OCI-LY7 (cell line): ENCODE data around the gene SOX14. TPM values are rescaled to one million over a fixed set of nuclear protein-coding genes. Genes with fewer than 3 reads are reported as not detected.

Experiments
- BruUV-seq: library from RNA; stranded (reverse); fragments of 400-500 nt; replicated peaks from 2 replicates; lab custom pipeline; 2021; lab: Mats Ljungman, UMichigan
- CTCF ChIA-PET: fragments of 300-600 bp; sonication (Branson Sonifier 250); formaldehyde crosslinking; loops from one replicate; lab custom pipeline; 2022; ENCODE audit warnings: antibody characterized with exemption; ENCODE audit not compliant: unreplicated experiment; lab: Charles Lee
- POLR2A ChIA-PET: fragments of 300-600 bp; sonication (Branson Sonifier 250); formaldehyde crosslinking; loops from one replicate; lab custom pipeline; 2022; ENCODE audit warnings: antibody characterized with exemption; lab: Charles Lee
- DNase-seq: peaks from one replicate; pipeline ENCODE4 v3.0.0-alpha.2; 2015; ENCODE audit warnings: low spot score
- H2AFZ ChIP-seq: fragments of 200-600 bp; sonication (generic), shearing (Covaris generic); 2 replicates; pipeline ENCODE4 v1.6.1; 2014; ENCODE audit warnings: mild to moderate bottlenecking, antibody characterized with exemption, low read length, moderate library complexity
- H3K27ac ChIP-seq: fragments of 200-600 bp; sonication (generic); 2 replicates; pipeline ENCODE4 v1.5.1; 2014; ENCODE audit warnings: mixed run types, low read depth, mild to moderate bottlenecking, moderate library complexity, low read length, inconsistent platforms; ENCODE audit not compliant: poor library complexity, severe bottlenecking
- H3K36me3 ChIP-seq: fragments of 200-600 bp; sonication (generic); 2 replicates; pipeline ENCODE4 v1.6.1; 2014; ENCODE audit warnings: mild to moderate bottlenecking, antibody characterized with exemption, low read length, moderate library complexity, mixed read lengths; ENCODE audit not compliant: insufficient read depth
- H3K4me1 ChIP-seq: fragments of 200-600 bp; sonication (generic); 2 replicates; pipeline ENCODE4 v1.5.1; 2014; ENCODE audit warnings: mild to moderate bottlenecking, low read length; ENCODE audit not compliant: insufficient read depth, poor library complexity, severe bottlenecking
- H3K4me2 ChIP-seq: fragments of 200-600 bp; sonication (generic); 2 replicates; pipeline ENCODE4 v1.6.1; 2014; ENCODE audit warnings: mild to moderate bottlenecking, low read length
- H3K4me3 ChIP-seq: fragments of 200-600 bp; sonication (generic); 2 replicates; pipeline ENCODE4 v1.5.1; 2014; ENCODE audit warnings: mild to moderate bottlenecking, low read depth, low read length; ENCODE audit not compliant: poor library complexity, severe bottlenecking
- H3K79me2 ChIP-seq: fragments of 200-600 bp; sonication (generic); 2 replicates; pipeline ENCODE4 v1.6.1; 2016; ENCODE audit warnings: low read depth, mild to moderate bottlenecking, low read length, moderate library complexity, mixed read lengths; ENCODE audit not compliant: insufficient read depth
- H3K9me2 ChIP-seq: fragments of 200-600 bp; sonication (generic); 2 replicates; pipeline ENCODE4 v1.6.1; 2016; ENCODE audit warnings: mild to moderate bottlenecking, low read length, mixed read lengths; ENCODE audit not compliant: insufficient read depth
- H3K9me3 ChIP-seq: fragments of 200-600 bp; sonication (generic); 2 replicates; pipeline ENCODE4 v1.6.1; 2014; ENCODE audit warnings: mild to moderate bottlenecking, mixed run types, low read length, mixed read lengths
- H4K20me1 ChIP-seq: fragments of 200-600 bp; sonication (generic); 2 replicates; pipeline ENCODE4 v1.6.1; 2014; ENCODE audit warnings: mild to moderate bottlenecking, antibody characterized with exemption, low read length, moderate library complexity, mixed read lengths; ENCODE audit not compliant: insufficient read depth
- CTCF ChIP-seq: fragments of 200-600 bp; sonication (generic); conservative IDR thresholded peaks from 2 replicates; pipeline ENCODE4 v1.5.1; 2014; ENCODE audit warnings: mild to moderate bottlenecking, antibody characterized with exemption, low read length, moderate library complexity, mixed read lengths
- EZH2phosphoT487 ChIP-seq: fragments of 200-600 bp; sonication (generic); IDR thresholded peaks from 2 replicates; pipeline ENCODE4 v1.6.1; 2018; ENCODE audit warnings: low read depth, borderline replicate concordance, mild to moderate bottlenecking, mixed run types, antibody characterized with exemption, low read length, moderate library complexity, mixed read lengths
- intact Hi-C: fragments of 100-400 bp; cut with micrococcal nuclease; formaldehyde crosslinking; loops from one replicate; pipeline ENCODE4 v1.10.0; 2022; ENCODE audit not compliant: unreplicated experiment
- total RNA-seq, 2 experiments: library from RNA; depleted of rRNA in 1 of 2; stranded (reverse); fragments of >200 nt in 1 of 2; shearing (Covaris generic) in 1 of 2; gene quantifications; 2 replicates each; pipeline ENCODE4 v1.2.3, GENCODE V29; 2014 to 2022

The SOX14 gene
- total RNA-seq, 2 experiments from 2014 or later: not detected

- CTCF ChIA-PET: no interaction called here
These were observed 6.8 kb downstream of the SOX14 start for GRCh38 chr3:137770835-137771399.

GRCh38 chr3:137771401-137772213 is 7.5 kb downstream of the SOX14 start:
- POLR2A ChIA-PET: no interaction called here
- Histone ChIP-seq H3K4me2 (no peak overlapping the region), H3K9me3 (no peaks in the 10 kb centered on the region), H3K79me2 (no peaks in the 10 kb centered on the region), H3K4me3 (no peak overlapping the region), H3K36me3 (no peaks in the 10 kb centered on the region), H2AFZ (no peak overlapping the region), H4K20me1 (no peaks in the 10 kb centered on the region), H3K9me2 (no peaks in the 10 kb centered on the region), H3K27ac (no peak overlapping the region), H3K4me1 (no peaks in the 10 kb centered on the region)
- BruUV-seq: no TSS peak
- TF ChIP-seq CTCF: no peak
- TF ChIP-seq EZH2phosphoT487: no peak
- DNase-seq: no peak
- CTCF ChIA-PET: no interaction called here
- intact Hi-C loops: no loop called here

More at GRCh38 chr3:137770835-137771399, 6.8 kb downstream of the SOX14 start:
- DNase-seq: no peak
- BruUV-seq: no TSS peak
- intact Hi-C loops: no loop called here
- H3K9me2 ChIP-seq: no peaks in the 10 kb centered on the region
- H3K36me3 ChIP-seq: no peaks in the 10 kb centered on the region
- TF ChIP-seq EZH2phosphoT487 (no peak), CTCF (no peak)
- no peak overlapping the region for H3K27ac ChIP-seq
- no peaks in the 10 kb centered on the region for H3K9me3 ChIP-seq
- no peak overlapping the region for H2AFZ ChIP-seq
- POLR2A ChIA-PET: no interaction called here
- H4K20me1 ChIP-seq: no peaks in the 10 kb centered on the region
- H3K4me1 ChIP-seq: no peaks in the 10 kb centered on the region
- no peak overlapping the region for H3K4me2 ChIP-seq
- no peak overlapping the region for H3K4me3 ChIP-seq
- H3K79me2 ChIP-seq: no peaks in the 10 kb centered on the region
